ENCODE data around the gene TOX2.

Gene TOX2

GRCh38 chr20:43955750-43956191 lies 41.1 kb downstream of the TOX2 start:
- in situ Hi-C loops (cut with MboI; ENCODE audit: low sequenced_read_pairs) = no loop called here

DNA sequence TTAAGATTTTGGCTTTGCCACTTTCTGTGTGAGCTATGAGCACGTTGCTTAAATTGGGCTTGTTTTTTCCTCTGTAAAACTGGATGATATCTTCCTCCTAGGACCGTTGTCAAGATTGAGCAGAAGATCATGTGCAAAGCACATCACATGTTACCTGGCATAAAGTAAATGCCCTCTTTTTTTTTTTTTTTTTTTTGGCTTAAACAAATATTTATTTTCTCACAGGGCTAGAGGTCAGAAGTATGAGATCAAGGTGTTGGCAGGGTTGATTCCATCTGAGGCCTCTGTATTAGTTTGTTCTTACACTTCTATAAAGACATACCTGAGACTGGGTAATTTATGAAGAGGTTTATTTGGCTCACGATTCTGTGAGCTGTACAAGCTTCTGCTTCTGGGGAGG lies 42.7 kb downstream of the TOX2 start:
- in situ Hi-C loops (cut with MboI; ENCODE audit: low sequenced_read_pairs) = no loop called here

- in situ Hi-C loops (cut with MboI; ENCODE audit: low sequenced_read_pairs) = no loop called here
Measured at GRCh38 chr20:43958626-43959025, 44.0 kb downstream of the TOX2 start.

DNA sequence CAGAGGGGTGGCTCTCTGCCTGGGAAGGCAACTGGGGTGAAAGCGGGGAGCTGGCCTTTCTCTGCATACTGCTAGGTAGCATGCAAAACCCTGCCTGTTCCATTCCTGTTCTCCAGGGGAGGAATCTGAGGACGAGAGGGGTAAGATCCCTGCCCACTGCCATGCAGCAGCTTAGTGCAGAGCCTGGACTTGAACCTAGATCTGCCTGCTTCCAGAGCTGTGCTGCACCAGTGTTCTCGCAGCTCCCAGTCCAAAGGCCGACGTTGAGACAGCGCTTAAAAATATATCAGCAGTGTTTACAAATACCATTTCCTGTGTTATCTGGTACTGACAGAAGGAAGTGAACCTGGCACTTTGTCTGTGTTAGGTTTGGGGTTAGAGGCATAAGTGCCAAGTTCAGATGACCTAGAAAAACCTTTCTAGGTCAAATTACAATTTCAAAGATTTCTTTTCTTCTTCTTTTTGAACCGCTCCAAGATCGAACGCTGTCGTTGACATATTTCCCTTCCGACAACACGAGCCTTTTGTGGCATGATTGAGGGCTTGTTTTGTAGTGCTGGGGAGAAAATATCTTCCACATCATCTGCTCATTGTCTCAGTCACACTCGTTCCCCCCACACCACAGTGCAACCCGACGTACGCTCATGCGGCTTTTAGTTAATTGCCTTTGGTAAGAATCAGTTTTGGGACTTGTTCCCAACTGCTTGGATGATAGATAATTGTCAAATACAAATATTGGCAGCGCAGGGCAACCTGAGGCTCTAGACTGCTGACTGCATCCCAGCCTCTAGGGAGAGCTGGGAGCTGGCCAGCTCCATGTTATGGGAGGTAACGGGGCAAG lies 44.6 kb downstream of the TOX2 start:
- in situ Hi-C loops (cut with MboI; ENCODE audit: low sequenced_read_pairs) = no loop called here

DNA sequence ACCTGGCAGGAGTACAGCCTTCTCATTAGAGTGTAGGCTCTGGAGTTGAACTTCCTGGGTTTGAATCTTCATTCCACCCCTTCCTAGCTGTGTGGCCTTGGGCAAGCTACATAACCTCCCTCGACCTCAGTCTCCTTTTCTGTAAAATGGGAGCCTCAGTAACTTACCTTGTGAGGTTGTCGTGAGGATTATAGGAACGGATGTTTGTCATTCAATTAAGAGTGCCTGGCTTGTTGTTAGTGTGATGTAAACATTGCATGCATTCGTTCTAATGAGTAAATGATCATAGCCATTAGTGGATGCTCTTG lies 45.2 kb downstream of the TOX2 start:
- in situ Hi-C loops (cut with MboI; ENCODE audit: low sequenced_read_pairs) = no loop called here

GRCh38 chr20:43960231-43960630 lies 45.6 kb downstream of the TOX2 start:
- in situ Hi-C loops (cut with MboI; ENCODE audit: low sequenced_read_pairs) = no loop called here

DNA sequence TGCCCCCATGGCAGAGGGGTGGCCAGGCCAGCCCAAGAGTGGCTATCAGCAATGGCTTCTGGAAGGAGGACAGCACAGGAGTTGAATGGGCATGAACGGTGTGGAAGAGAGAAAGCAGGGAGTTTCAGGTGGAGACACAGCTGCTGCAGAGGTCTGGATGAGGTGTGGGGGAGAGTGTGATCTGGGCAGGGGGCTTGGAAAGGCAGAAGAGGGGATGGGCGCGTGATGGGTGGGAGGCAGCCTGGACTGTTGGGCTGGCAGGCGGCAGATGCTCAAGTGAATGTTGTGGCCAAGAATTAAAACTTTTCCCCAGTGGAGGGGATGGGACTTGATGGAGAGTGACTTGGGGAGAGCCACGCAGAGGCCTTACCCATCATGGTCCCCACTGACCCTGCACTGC lies 46.5 kb downstream of the TOX2 start:
- in situ Hi-C loops (cut with MboI; ENCODE audit: low sequenced_read_pairs) = no loop called here

- in situ Hi-C loops (cut with MboI; ENCODE audit: low sequenced_read_pairs) = no loop called here
Measured at GRCh38 chr20:43961541-43962471, 47.2 kb downstream of the TOX2 start.

GRCh38 chr20:43962530-43962929 lies 47.9 kb downstream of the TOX2 start:
- in situ Hi-C loops (cut with MboI; ENCODE audit: low sequenced_read_pairs) = no loop called here

GRCh38 chr20:43963233-43963632 lies 48.6 kb downstream of the TOX2 start:
- in situ Hi-C loops (cut with MboI; ENCODE audit: low sequenced_read_pairs) = no loop called here

- in situ Hi-C loops (cut with MboI; ENCODE audit: low sequenced_read_pairs) = no loop called here
Measured at GRCh38 chr20:43963872-43964791, 49.5 kb downstream of the TOX2 start.

- in situ Hi-C loops (cut with MboI; ENCODE audit: low sequenced_read_pairs) = no loop called here
Measured at GRCh38 chr20:43968341-43969000, 53.8 kb downstream of the TOX2 start.

DNA sequence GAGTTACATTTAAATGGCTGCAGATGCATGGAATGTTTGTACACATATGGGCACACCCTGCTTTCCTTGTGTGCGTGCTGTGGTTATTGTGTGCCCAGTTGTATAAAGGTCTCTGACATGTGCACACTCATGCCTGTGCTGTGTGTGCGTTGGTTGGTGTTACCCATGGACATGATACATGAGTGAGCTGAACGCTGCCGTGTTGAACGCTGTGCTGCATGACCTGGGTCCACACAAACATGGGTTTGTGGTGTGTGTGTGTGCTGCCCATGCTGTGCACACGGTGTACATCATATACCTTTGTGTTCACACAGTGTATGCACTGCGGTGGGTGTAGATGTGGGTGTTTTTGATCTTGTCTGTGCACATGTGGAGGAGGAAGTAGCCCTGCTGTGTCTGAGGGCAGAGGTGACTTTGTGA lies 54.4 kb downstream of the TOX2 start:
- in situ Hi-C loops (cut with MboI; ENCODE audit: low sequenced_read_pairs) = no loop called here

- in situ Hi-C loops (cut with MboI; ENCODE audit: low sequenced_read_pairs) = no loop called here
Measured at GRCh38 chr20:43969501-43970182, 55.0 kb downstream of the TOX2 start.

GRCh38 chr20:43971267-43971666 lies 56.6 kb downstream of the TOX2 start:
- in situ Hi-C loops (cut with MboI; ENCODE audit: low sequenced_read_pairs) = no loop called here

DNA sequence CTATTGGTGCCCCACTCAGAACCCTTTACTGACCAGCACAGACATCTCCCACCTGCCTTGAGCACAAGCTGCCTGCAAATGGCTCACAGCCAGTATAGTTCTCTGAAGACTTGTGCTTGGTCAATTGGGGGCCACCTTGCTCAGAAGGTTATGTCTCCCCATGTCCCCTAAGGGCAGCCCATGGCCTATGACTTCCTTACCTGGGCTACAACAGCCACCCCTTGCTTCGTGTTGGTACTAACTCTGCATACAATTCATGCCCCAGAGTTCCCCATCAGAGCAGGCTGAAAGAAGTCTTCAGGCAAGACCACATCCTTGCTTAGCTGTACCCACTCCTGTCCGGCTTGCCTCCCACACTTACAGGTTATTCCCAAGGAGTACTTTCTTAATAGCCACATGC lies 57.4 kb downstream of the TOX2 start:
- in situ Hi-C loops (cut with MboI; ENCODE audit: low sequenced_read_pairs) = no loop called here

DNA sequence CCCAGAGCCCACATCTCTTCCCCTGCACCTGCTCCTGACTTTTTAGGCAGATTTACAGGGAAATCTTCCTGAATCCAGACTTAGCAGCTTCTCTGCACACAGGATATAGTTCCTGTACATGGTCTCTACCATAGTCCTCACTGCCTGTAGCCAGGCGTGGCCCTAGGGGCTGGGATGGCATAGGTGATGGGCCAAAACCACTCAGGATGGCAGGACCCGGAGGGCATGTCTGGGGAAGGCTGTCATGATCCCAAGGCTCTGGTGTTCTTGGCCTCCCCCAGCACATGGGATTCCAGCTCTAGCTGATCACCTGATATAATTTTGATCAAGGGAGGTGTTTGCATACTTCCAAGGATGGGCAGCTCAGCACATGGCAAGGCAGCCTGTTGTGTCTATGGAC lies 58.0 kb downstream of the TOX2 start:
- in situ Hi-C loops (cut with MboI; ENCODE audit: low sequenced_read_pairs) = no loop called here

GRCh38 chr20:43973231-43973630 lies 58.6 kb downstream of the TOX2 start:
- in situ Hi-C loops (cut with MboI; ENCODE audit: low sequenced_read_pairs) = no loop called here

DNA sequence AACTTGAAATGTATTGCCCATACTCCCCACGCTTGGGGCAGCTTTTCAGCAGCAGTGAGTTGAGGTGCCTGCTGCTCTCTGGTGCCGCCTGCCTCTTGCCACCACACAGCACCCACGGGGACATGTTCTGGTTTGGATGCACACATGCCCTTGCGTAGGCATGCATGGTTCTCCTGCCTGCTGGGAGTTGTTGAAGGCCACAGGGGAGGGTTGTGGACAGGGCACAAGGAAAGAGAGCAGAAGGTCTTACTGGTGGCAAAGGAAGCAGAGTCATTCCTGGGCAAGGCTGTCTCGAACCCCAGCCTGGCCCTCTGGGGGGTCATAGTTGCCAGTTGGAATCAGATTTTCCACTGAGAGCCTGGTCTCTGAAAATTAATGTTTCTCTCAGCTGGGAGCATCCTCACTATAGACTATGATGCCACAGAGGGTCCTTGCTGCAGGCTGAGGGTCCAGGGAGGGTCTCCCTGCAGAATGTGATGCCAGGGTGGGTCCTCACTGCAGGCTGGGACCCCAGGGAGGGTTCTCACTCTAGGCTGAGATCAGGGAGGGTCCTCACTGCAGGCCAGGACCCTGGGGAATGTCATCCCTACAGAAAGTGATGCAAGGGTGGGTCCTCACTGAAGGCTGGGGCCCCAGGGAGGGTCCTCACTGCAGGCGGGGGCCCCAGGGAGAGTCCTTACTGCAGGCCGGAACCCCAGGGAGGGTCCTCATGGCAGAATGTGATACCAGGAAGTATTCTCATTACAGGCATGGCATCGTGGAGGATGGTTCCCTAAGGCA lies 59.2 kb downstream of the TOX2 start:
- in situ Hi-C loops (cut with MboI; ENCODE audit: low sequenced_read_pairs) = no loop called here

All from HL-60/S4 treated with retinoic acid at 250 ng/mL for 4 days and 3 days (cell line).